ENCODE data around the gene ERG.

GRCh38 chr21:38504066-38504465 is 5.8 kb upstream of the ERG start:
- no peak for TF ChIP-seq CTCF (IDR thresholded peaks at IDR 0.05)
- TF ChIP-seq POLR2A (IDR thresholded peaks at IDR 0.05) = no peak

Measured in testis (tissue), 2 donors.